Vagina (tissue), 2 donors: ENCODE measurements around the gene RPS6KC1.

ENCODE experiments used
- POLR2A ChIP-seq, 2 donors: fragments of 450-650 bp; IDR thresholded peaks; one replicate each; pipeline ENCODE4 v1.6.1; 2017; ENCODE audit warnings: antibody characterized with exemption in 2 of 2, mild to moderate bottlenecking in 2 of 2, moderate library complexity in 2 of 2
- POLR2AphosphoS5 ChIP-seq, 2 donors: sonication (generic); formaldehyde crosslinking; IDR thresholded peaks; one replicate each; pipeline ENCODE4 v1.9.0; 2017; ENCODE audit warnings: antibody characterized with exemption in 2 of 2, mild to moderate bottlenecking in 2 of 2, low read depth in 1 of 2; ENCODE audit not compliant: insufficient read depth in 1 of 2
- TF ChIP-seq, protein P1 (sequence below), 3 experiments: fragments of 450-650 bp in 2 of 3; fragments of 200-600 bp in 1 of 3; sonication (generic) in 1 of 3; IDR thresholded peaks; one replicate each; pipeline ENCODE4 v1.5.1; 2017 to 2019; ENCODE audit warnings: antibody characterized with exemption in 3 of 3, mild to moderate bottlenecking in 2 of 3, moderate library complexity in 2 of 3

- TF ChIP-seq, protein P1, sequence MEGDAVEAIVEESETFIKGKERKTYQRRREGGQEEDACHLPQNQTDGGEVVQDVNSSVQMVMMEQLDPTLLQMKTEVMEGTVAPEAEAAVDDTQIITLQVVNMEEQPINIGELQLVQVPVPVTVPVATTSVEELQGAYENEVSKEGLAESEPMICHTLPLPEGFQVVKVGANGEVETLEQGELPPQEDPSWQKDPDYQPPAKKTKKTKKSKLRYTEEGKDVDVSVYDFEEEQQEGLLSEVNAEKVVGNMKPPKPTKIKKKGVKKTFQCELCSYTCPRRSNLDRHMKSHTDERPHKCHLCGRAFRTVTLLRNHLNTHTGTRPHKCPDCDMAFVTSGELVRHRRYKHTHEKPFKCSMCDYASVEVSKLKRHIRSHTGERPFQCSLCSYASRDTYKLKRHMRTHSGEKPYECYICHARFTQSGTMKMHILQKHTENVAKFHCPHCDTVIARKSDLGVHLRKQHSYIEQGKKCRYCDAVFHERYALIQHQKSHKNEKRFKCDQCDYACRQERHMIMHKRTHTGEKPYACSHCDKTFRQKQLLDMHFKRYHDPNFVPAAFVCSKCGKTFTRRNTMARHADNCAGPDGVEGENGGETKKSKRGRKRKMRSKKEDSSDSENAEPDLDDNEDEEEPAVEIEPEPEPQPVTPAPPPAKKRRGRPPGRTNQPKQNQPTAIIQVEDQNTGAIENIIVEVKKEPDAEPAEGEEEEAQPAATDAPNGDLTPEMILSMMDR (IDR thresholded peaks at IDR 0.05) = no peak
- no peak for TF ChIP-seq POLR2A (IDR thresholded peaks at IDR 0.05)
- no peak for TF ChIP-seq POLR2AphosphoS5 (IDR thresholded peaks at IDR 0.05; ENCODE audit: insufficient read depth in 1 of 2, low read depth in 1 of 2)
Measured at GRCh38 chr1:213159376-213159775, 108.3 kb downstream of the RPS6KC1 start.
